HG03103 (cell line): ENCODE results near the gene ASPA.

Experiments
- ATAC-seq: cut with Tn5 transposase; IDR thresholded peaks from one replicate; pipeline ENCODE4 v1.9.1; 2021; ENCODE audit warnings: low read depth; ENCODE audit not compliant: unreplicated experiment

Gene ASPA

DNA sequence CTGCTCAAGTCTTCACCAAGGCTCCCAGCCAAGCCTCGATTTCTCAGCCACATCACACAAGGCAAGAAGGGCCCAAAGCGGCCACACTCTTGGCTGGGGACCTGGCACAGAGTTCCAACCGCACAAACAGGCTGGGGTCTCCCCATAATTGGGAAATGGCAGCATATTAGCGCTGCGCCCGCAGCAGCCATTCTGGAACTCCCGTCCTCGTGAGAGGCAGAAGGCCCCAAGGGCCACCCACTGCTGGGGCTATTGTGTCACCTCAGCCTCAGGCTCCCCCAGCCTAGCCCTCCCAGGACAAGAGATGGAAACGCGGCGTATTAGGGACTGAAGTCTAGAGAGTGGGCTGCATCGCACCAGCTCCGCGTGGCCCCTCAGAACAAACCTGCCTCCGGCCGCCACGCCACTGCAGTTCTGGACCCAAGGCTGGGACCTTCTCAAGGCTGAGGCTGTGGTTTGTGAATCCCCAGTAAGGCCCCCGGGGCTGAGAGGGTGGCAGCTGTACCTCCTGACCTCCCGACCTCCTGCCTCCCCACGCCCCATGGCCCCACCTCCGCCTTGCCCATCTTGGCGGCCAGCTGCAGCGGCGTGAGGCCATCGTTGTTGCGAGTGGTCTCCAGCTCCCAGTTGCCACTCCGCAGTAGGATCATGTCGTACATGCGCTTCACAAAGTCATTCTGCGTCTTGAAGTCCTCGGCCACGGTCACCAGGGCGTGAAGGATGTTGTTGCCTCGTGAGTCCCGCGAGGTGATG is 56.5 kb downstream of the ASPA start:
- ATAC-seq, result no peak

DNA sequence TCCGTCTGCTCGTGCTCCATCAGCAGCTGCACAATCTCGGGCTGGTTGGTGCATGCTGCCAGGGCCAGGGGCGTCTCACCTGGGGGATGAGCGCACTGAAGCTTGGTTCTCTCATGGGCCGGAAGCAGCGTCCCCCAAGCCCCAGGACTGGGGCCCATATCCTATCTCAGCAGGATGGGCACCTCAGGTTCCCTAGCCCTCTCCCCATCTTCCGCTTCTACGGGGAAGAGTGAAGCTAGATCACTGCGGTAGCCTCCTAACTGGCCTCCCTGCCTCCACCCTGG is 57.0 kb downstream of the ASPA start:
- ATAC-seq, result no peak

DNA sequence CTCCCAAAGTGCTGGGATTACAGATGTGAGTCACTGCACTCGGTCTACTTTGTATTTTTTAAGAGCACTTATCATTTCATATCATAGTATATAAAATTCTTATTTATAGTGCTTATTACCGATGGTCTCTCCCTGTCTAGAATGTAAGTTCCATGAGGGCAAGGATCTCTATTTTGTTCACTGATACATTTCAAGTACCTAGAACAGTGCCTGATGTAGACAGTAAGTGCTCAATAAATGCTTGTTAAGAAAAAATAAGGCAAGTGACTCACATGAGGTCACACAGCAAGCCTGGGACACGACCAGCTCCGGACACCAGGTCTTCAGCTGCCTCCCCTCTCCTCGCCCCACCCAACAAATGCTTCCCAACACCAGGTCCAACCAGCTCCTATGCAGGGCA is 58.0 kb downstream of the ASPA start:
- ATAC-seq, result no peak

DNA sequence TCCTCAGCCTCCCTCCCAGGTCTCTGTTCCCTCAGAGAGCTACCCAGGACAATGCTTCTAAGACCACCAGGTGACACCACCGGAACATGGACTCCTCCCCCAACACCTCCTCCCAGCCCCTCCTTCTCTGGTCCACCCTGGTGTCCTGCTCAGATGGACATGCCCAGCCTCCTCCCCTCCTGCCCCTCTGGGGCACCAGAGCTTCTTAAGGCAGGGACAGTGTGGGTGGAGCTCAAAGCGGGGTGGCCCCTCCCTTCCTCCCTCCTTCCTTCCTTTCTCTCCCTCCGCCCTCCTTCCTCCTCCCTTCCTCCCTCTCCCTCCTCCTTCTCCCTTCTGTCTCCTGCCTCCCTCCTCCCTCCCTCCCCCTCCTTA is 59.1 kb downstream of the ASPA start:
- no peak for ATAC-seq

DNA sequence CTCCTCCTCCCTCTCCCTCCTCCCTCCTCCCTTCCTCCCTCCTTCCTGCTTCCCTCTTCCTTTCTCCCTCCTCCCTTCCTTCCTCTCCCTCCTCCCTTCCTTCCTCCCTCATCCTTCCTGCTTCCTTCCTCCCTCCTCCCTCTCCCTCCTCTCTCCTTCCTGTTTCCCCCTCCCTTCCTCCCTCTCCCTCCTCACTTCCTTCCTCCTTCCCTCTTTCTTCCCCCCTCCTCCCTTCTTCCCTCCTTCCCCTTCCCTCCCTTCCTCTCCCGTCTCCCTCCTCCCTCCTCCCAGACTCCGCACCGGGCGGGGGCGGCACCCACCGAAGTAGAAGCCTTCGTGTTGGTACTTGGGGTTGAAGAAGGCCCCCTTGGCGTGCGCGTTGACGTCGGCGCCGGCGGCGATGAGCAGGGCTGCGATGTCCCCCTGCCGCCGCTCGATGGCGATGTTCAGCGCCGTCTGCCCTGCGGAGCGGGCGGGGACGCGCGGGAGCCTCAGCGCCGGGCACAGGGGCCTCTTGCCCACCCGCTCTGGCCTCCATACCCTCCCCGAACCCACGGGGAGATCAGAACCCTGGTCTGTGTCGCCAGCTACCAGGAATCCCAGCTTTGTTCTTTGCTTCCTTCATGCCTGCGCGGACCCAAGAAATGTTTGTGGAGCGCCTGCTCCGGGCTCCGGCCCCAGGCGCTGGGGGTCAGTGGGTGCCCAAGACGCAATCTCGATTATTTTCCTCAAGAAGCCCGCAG is 59.6 kb downstream of the ASPA start:
- ATAC-seq, result no peak

DNA sequence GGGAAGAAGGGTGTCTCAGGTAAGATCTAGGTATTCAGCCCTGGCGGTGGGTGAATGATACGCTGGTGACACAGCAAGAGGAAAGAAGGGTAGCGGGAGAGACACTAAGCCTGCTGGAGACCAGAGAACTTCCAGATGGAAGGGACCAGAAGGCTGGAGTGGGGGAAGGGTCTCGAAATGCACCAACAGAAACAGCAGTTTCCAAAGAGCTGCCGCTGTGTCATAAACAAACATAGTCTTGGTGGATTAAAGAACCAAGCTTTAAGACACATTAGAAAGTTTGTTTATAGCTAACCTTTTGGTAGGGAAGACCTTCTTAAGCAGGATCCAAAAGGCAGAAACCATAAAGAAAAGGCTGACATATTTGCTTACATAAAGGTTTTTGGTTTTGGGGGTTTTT is 60.9 kb downstream of the ASPA start:
- no peak for ATAC-seq

DNA sequence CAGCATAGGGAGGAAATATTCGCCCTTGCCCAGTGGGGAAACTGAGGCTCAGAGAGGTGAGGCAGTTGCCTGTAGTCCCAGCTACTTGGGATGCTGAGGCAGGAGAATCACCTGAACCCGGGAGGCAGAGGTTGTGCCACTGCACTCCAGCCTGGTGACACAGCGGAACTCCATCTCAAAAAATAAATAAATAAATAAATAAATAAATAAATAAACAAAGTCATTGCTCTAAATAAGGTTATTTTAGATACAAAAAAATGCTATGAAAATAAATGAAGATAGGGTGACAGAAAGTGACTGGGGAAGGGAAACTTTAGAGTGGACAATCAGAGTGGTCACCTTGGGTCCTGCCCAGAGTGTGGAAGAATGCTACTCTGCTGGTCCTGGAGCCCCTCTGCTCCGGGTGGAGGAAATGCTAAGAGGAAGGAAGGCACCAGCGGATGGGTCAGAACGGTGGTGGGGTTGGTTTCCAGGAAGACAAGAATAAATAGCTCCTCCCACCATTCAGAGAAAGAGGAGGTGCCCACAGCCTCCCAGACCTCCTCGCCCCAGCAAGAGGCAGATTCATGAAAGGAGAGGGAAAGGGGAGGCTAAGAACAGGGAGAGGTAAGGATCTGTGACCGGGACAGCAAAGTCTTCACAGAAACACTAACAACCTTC is 64.2 kb downstream of the ASPA start:
- ATAC-seq, result no peak

DNA sequence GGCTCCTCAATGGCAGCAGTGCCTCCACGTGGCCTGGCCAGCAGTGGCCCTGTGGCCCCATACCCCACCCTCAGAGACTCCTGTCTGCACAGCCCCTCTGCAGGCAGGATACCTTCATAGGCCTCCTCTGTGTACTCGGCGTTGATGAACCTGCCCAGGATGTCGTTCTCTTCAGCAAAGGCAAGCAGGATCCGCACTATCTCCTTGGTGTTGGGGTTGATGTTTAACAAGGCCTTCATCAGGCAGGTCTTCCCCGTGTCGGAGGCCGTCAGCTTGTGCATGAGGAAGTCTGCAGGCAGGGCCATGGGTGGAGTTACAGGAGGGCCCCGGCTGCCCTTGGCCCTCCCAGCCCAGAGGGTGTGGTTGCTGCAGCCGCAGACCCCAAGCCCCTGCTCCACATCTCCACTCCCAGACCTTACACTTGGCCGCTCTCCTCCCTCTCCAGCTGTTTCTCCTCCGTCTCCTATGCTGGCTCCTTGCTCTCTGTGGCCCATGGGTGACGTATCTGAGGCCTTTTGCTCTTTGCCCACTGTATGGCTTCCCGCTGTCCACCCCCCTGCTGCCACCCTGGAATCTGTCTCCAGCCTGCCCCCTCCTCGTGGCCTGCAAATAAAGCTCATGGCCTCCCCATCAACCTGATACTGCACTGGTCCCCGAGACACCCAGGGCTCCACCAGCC is 66.8 kb downstream of the ASPA start:
- ATAC-seq, result no peak

DNA sequence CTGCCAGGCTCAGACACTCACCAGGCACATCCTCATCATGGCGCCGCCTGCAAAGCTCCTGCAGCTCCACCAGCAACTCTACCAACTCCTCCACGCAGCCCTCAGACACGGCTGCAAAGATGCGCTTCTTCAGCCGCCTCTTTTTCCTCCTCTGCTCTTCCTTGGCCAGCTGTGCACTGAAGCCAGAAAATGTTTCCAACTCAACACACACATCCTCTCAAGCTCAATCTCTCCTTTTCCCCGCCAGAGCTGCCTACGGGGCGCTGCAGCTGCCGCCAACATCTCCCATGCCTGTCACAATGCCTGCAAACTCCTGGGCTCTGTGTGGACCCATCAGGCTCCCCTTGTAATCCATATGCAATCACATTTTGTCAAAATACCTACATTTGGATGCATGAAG is 67.7 kb downstream of the ASPA start:
- ATAC-seq, result no peak

DNA sequence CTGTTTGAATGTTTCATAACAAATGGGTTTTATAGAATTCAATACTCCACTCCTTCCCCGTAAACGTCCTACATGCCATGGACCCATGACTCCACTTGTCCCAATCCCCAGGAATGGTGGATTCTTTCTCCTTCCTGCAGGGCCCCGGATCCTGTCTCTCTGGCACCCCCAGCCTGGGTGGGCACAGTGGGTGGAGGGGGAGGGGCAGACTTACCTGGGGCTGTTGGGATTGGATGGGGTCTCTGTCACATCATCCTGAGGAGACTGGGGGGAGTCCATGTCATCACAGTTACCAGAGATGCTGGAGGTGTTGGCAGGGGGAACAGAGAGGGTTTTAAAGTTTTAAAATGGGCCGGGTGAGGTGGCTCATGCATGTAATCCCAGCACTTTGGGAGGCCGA is 68.6 kb downstream of the ASPA start:
- ATAC-seq, result no peak

DNA sequence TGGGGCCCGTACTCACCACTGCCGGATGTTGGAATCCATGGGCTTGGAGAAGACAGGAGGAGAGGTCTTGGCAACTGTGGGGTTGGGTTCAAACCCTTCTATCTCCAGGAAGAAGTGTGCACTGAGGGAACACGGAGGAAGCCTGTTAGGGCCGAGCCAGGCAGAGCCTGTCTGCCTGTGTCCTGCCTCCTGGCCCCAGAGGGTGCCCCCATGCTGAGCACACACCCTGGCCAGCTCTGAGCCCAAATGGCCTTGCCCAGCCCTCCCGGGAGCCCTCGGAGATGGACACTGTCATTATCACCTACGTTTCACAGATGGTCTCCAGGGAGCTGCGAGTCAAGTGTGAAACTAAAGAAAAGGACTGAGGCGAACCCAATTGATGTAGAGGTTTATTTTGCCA is 69.4 kb downstream of the ASPA start:
- ATAC-seq, result no peak

DNA sequence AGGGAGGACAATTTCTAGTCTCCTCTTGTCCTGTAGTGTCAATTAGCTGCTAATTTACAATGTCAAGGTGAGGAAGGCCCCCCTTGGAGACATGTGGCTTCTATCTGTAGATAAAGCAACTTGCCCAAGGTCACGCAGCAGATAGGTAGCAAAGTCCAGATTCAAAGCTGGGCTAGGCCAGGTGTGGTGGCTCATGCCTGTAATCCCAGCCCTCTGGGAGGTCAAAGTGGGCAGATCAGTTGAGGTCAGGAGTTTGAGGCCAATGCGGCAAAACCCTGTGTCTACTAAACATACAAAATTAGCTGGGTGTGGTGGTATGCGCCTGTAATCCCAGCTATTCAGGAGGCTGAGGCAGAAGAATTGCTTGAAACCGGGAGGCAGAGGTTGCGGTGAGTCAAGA is 70.7 kb downstream of the ASPA start:
- no peak for ATAC-seq

DNA sequence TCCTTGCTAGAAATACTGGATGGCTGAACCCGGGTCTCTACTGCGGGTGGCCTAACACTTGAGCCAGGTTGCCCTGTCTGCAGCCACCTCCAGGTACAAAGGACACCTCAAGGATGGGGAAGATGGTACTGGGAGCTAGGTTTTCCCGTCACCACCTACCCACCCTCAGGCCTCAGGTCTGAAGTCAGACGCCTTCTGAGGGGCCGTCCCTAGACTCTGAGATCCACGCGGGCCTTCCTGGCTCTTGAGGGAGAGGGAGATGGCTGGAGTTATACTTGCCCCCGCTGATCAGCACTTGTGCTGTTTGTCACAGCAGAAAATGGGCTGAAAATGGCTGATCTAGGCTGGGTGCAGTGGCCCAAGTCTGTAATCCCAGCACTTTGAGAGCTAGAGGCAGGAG is 71.2 kb downstream of the ASPA start:
- no peak for ATAC-seq

DNA sequence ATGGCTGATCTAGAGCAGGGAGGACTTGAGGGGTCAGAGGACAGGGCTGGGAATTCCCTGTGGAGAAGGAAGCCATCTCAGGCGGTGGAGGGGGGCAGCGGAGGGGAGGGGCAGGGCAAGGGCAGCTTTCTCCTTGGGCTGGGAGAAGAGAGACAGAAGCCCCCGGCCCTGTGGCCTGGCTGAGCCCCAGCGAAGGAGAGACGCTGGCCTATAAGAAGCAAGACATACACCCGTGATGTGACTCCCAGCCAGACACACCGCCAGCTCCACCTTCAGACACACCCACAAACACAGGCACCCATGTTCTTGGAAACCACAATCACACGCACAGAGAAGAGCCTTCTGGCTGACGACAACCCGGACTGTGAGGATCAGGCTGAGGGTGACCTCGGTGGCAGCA is 71.8 kb downstream of the ASPA start:
- no peak for ATAC-seq

DNA sequence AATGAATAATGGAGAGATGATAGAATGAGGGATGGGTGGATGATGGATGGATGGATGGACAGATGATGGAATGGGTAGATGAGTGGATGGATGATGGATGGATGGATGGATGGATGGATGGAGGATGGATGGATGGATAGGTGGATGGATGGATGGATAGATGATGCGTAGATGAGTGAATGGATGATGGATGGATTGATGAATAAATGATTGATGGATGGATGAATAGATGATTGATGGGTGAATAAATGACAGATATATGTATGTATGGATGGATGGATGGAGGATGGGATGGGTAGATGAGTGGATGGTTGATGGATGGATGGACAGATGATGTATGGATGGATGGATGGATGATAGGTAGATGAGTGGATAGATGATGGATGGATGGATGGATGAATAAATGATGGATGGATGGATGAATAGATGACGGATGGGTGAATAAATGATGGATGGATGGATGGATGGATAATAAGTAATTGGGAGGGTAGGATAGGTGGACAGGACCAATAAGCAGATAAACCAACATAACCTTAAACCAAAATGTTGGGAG is 73.9 kb downstream of the ASPA start:
- ATAC-seq, result no peak

DNA sequence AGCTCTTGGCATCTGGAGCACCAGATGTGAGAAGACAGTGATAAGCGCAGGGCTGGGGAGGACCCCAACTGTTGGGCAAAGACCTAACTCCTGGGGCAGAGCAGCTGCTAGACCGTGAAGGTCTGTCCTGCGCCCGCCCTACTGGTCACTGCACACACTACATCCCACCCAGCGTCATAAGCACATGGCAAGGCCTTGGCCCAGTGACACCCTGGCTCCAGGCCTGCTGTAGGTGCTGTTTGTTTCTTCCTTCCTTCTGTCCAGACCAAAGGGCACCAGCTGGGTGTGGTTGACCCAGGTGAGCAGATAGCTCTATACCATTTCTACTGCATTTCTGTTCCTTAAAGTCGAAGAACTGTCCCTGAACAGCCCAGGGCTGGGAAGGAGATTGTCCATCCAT is 75.4 kb downstream of the ASPA start:
- ATAC-seq, result no peak

DNA sequence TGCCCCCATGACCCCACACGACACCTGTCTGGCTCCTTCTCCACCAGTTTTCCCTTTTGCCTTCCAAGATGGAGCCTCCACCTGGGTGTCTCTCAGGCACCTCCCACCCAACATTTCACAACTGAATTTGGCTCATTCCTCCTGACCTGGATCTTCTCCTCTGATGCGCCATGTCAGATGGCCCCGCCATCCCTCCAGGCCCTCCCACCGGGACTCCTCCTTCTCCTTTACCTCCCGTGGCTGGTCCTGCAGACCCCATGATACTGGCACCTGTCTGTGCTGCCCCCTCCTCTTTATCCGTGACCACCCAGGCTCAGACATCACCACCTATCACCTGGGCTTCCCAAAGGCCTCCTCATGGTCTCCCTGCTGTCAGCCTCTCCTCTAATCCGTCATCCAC is 77.1 kb downstream of the ASPA start:
- ATAC-seq, result no peak
